ENCODE measurements around the gene NR2F6. TPM values are rescaled to one million over a fixed set of nuclear protein-coding genes. Genes with fewer than 3 reads are reported as not detected.

Gene NR2F6
- total RNA-seq, 1 donor from 2014 or later = 31.6 TPM

GRCh38 chr19:17240062-17240752 lies 5.5 kb downstream of the NR2F6 start:
- DNase-seq (ENCODE audit: low read depth in 2 of 2) = no peak

- no peak for DNase-seq (ENCODE audit: low read depth in 2 of 2)
Measured at GRCh38 chr19:17237747-17238706, 7.7 kb downstream of the NR2F6 start.

GRCh38 chr19:17236811-17237543 lies 8.7 kb downstream of the NR2F6 start:
- DNase-seq (ENCODE audit: low read depth in 2 of 2) = no peak

- peak in 1 of 2 donors; percentile 42 for DNase-seq (ENCODE audit: low read depth in 2 of 2)
Measured at GRCh38 chr19:17235971-17236777, 9.5 kb downstream of the NR2F6 start.

- peak; percentile 65 to 89 for DNase-seq (ENCODE audit: low read depth in 2 of 2)
Measured at GRCh38 chr19:17235300-17235970, 10.3 kb downstream of the NR2F6 start.

- peak in 1 of 2 donors; percentile 47 for DNase-seq (ENCODE audit: low read depth in 2 of 2)
Measured at GRCh38 chr19:17234911-17235299, 10.8 kb downstream of the NR2F6 start.

- DNase-seq (ENCODE audit: low read depth in 2 of 2) = no peak
Measured at GRCh38 chr19:17232258-17232657, 13.5 kb downstream of the NR2F6 start.

GRCh38 chr19:17229890-17230289 lies 15.8 kb downstream of the NR2F6 start:
- DNase-seq (ENCODE audit: low read depth in 2 of 2) = no peak

- no peak for DNase-seq (ENCODE audit: low read depth in 2 of 2)
Measured at GRCh38 chr19:17227798-17228367, 17.8 kb downstream of the NR2F6 start.

- peak; percentile 93 to 98 for DNase-seq (ENCODE audit: low read depth in 2 of 2)
Measured at GRCh38 chr19:17226002-17226933, 19.5 kb downstream of the NR2F6 start, which contains the start of gene OCEL1. TSS of gene OCEL1 (plus strand) at chr19:17226226. CDS start at chr19:17226248, 22 bp downstream.

GRCh38 chr19:17225053-17225452 lies 20.7 kb downstream of the NR2F6 start:
- DNase-seq (ENCODE audit: low read depth in 2 of 2) = no peak

- DNase-seq (ENCODE audit: low read depth in 2 of 2) = peak in 1 of 2 donors; percentile 53
Measured at GRCh38 chr19:17220207-17220758, 25.4 kb downstream of the NR2F6 start.

- no peak for DNase-seq (ENCODE audit: low read depth in 2 of 2)
Measured at GRCh38 chr19:17219286-17219685, 26.4 kb downstream of the NR2F6 start.

- no peak for DNase-seq (ENCODE audit: low read depth in 2 of 2)
Measured at GRCh38 chr19:17216058-17216670, 29.6 kb downstream of the NR2F6 start.

GRCh38 chr19:17215127-17215971 lies 30.4 kb downstream of the NR2F6 start, which contains the start of gene USE1:
TSS of gene USE1 (plus strand) at chr19:17215357. CDS start at chr19:17215406, 49 bp downstream.
- peak; percentile 78 to 86 for DNase-seq (ENCODE audit: low read depth in 2 of 2)

GRCh38 chr19:17214508-17215126 lies 31.1 kb downstream of the NR2F6 start:
- no peak for DNase-seq (ENCODE audit: low read depth in 2 of 2)

GRCh38 chr19:17213334-17213733 lies 32.4 kb downstream of the NR2F6 start:
- DNase-seq (ENCODE audit: low read depth in 2 of 2) = no peak
